ENCODE measurements around the gene TTC28. TPM values are rescaled to one million over a fixed set of nuclear protein-coding genes. Genes with fewer than 3 reads are reported as not detected.
"Not testable (repeated sequence)": the region's sequence is repeated elsewhere in the genome, so short reads cannot be mapped to it uniquely, and the experiment has no call there.

Gene TTC28
- total and polyA plus RNA-seq, 7 donors: 1.2 to 12.1 (median 3.5) TPM

GRCh38 chr22:28498044-28498443 lies 181.6 kb downstream of the TTC28 start:
- no peak for TF ChIP-seq CTCF (IDR thresholded peaks at IDR 0.05)
- Histone ChIP-seq H3K9me3 (no peaks in the 10 kb centered on the region), H3K27ac (no peak overlapping the region), H3K4me3 (no peak overlapping the region), H3K27me3 (ENCODE audit: insufficient read depth in 3 of 3, low read length in 2 of 3) (no peaks in the 10 kb centered on the region), H3K4me1 (no peaks in the 10 kb centered on the region), H3K36me3 (ENCODE audit: insufficient read depth in 1 of 2, low read depth in 1 of 2) (no peaks in the 10 kb centered on the region)
- intact Hi-C loops (cut with DNase I): no loop called here
- no peak for DNase-seq
- ATAC-seq: no peak
- 83 to 88% (median 85%) methylated on average over 4 of the region's 4 CpGs for WGBS, 3 donors

- H3K9me3 ChIP-seq: no peaks in the 10 kb centered on the region
- no peaks in the 10 kb centered on the region for H3K36me3 ChIP-seq (ENCODE audit: insufficient read depth in 1 of 2, low read depth in 1 of 2)
- no peaks in the 10 kb centered on the region for H3K4me1 ChIP-seq
- no peak for TF ChIP-seq CTCF (IDR thresholded peaks at IDR 0.05)
- 85 to 93% (median 92%) methylated on average over 2 of the region's 2 CpGs for WGBS, 3 donors
- no peak for ATAC-seq
- H3K27ac ChIP-seq: no peak overlapping the region
- intact Hi-C loops (cut with DNase I): no loop called here
- no peak for DNase-seq
- no peaks in the 10 kb centered on the region for H3K27me3 ChIP-seq (ENCODE audit: insufficient read depth in 3 of 3, low read length in 2 of 3)
- H3K4me3 ChIP-seq: no peak overlapping the region
Observed at GRCh38 chr22:28497188-28497587, 182.5 kb downstream of the TTC28 start.

GRCh38 chr22:28491289-28491688 lies 188.4 kb downstream of the TTC28 start:
- intact Hi-C loops (cut with DNase I); H3K4me1 ChIP-seq; DNase-seq; ATAC-seq; H3K27ac ChIP-seq; H3K4me3 ChIP-seq; H3K9me3 ChIP-seq; H3K27me3 ChIP-seq (ENCODE audit: insufficient read depth in 3 of 3, low read length in 2 of 3); H3K36me3 ChIP-seq (ENCODE audit: insufficient read depth in 1 of 2, low read depth in 1 of 2): not testable (repeated sequence)
- WGBS, 3 donors: 60 to 90% methylated on average over 1 of the region's 2 CpGs; no CpG with 5 or more reads in 1 of the 3 donors

- Histone ChIP-seq H3K4me1 (no peaks in the 10 kb centered on the region), H3K9me3 (no peaks in the 10 kb centered on the region), H3K27me3 (ENCODE audit: insufficient read depth in 3 of 3, low read length in 2 of 3) (no peaks in the 10 kb centered on the region), H3K36me3 (ENCODE audit: insufficient read depth in 1 of 2, low read depth in 1 of 2) (no peaks in the 10 kb centered on the region), H3K4me3 (no peak overlapping the region), H3K27ac (no peak overlapping the region)
- intact Hi-C loops (cut with DNase I): no loop called here
- 85 to 89% (median 87%) methylated on average over 2 of the region's 2 CpGs for whole genome bisulfite sequencing, 3 donors
- DNase-seq (no peak), ATAC-seq (no peak)
- no peak for TF ChIP-seq CTCF (IDR thresholded peaks at IDR 0.05)
Observed at GRCh38 chr22:28488825-28489224, 190.8 kb downstream of the TTC28 start.

- ATAC-seq (no peak), DNase-seq (no peak)
- no peak overlapping the region for H3K27ac ChIP-seq
- WGBS, 3 donors: 97 to 100% (median 98%) methylated on average over 1 of the region's 1 CpG
- H3K36me3 ChIP-seq (ENCODE audit: insufficient read depth in 1 of 2, low read depth in 1 of 2): no peaks in the 10 kb centered on the region
- peaks cover 0 to 1% (median 0%) of the 10 kb centered on the region in 3 donors for H3K27me3 ChIP-seq (ENCODE audit: insufficient read depth in 3 of 3, low read length in 2 of 3)
- intact Hi-C loops (cut with DNase I): no loop called here
- H3K9me3 ChIP-seq: no peaks in the 10 kb centered on the region
- TF ChIP-seq CTCF (IDR thresholded peaks at IDR 0.05): no peak
- H3K4me3 ChIP-seq: no peak overlapping the region
- H3K4me1 ChIP-seq: no peaks in the 10 kb centered on the region
Observed at GRCh38 chr22:28484662-28485061, 195.0 kb downstream of the TTC28 start.

Data from psoas muscle (tissue), 8 donors.